Measurements from ENCODE around the gene WDR17. TPM values are rescaled to one million over a fixed set of nuclear protein-coding genes. Genes with fewer than 3 reads are reported as not detected.

Gene WDR17
- total and polyA plus RNA-seq, 4 donors: 0.38 to 3.3 (median 2.9) TPM

Other genes starting within 250 kb of the WDR17 start
- not detected for gene SPATA4, start 129.7 kb downstream of the WDR17 start, total RNA-seq
- not detected for gene SPATA4, start 129.7 kb downstream of the WDR17 start, polyA plus RNA-seq
- gene ASB5, start 203.4 kb downstream of the WDR17 start, total RNA-seq: not detected
- gene ASB5, start 203.4 kb downstream of the WDR17 start, polyA plus RNA-seq: under 1 TPM in 1 of 2 donors, not detected in 1; 0.28 TPM